Measurements from ENCODE around the gene BTBD8.
"Not testable (repeated sequence)": the region's sequence is repeated elsewhere in the genome, so short reads cannot be mapped to it uniquely, and the experiment has no call there.

BTBD8 gene

GRCh38 chr1:92080128-92080985 lies at the start of gene BTBD8:
BTBD8 (plus strand) TSS chr1:92080345; CDS start chr1:92080572, 227 bp downstream.
- DNase-seq = peak; percentile 86

- DNase-seq = peak; percentile 39
Measured at GRCh38 chr1:92030656-92031107, 49.5 kb upstream of the BTBD8 start.

- no peak for DNase-seq
Measured at GRCh38 chr1:92031281-92032110, 48.6 kb upstream of the BTBD8 start.

GRCh38 chr1:92037400-92037799 lies 42.7 kb upstream of the BTBD8 start:
- no peak for DNase-seq

- DNase-seq = no peak
Measured at GRCh38 chr1:92038695-92039346, 41.3 kb upstream of the BTBD8 start.

GRCh38 chr1:92040971-92041370 lies 39.2 kb upstream of the BTBD8 start:
- no peak for DNase-seq

- no peak for DNase-seq
Measured at GRCh38 chr1:92043621-92044020, 36.5 kb upstream of the BTBD8 start.

GRCh38 chr1:92045766-92046495 lies 34.2 kb upstream of the BTBD8 start:
- no peak for DNase-seq

- DNase-seq = no peak
Measured at GRCh38 chr1:92051948-92052347, 28.2 kb upstream of the BTBD8 start.

- no peak for DNase-seq
Measured at GRCh38 chr1:92065042-92065441, 15.1 kb upstream of the BTBD8 start.

- DNase-seq = no peak
Measured at GRCh38 chr1:92066321-92066720, 13.8 kb upstream of the BTBD8 start.

GRCh38 chr1:92070892-92071291 lies 9.3 kb upstream of the BTBD8 start:
- no peak for DNase-seq

- not testable (repeated sequence) for DNase-seq
Measured at GRCh38 chr1:92074446-92074845, 5.7 kb upstream of the BTBD8 start.

GRCh38 chr1:92075311-92075710 lies 4.8 kb upstream of the BTBD8 start, which contains the start of gene SETSIP:
SETSIP (minus strand) TSS chr1:92075411; CDS start chr1:92075411, 0 bp downstream.
- no peak for DNase-seq

- DNase-seq = no peak
Measured at GRCh38 chr1:92076363-92076762, 3.8 kb upstream of the BTBD8 start.

- not testable (repeated sequence) for DNase-seq
Measured at GRCh38 chr1:92078077-92078476, 2.1 kb upstream of the BTBD8 start.

GRCh38 chr1:92079441-92079840 lies 704 bp upstream of the BTBD8 start:
- no peak for DNase-seq

GRCh38 chr1:92081031-92081430 lies 886 bp downstream of the BTBD8 start:
- no peak for DNase-seq

GRCh38 chr1:92084651-92085050 lies 4.5 kb downstream of the BTBD8 start:
- no peak for DNase-seq

GRCh38 chr1:92085727-92086126 lies 5.6 kb downstream of the BTBD8 start:
- no peak for DNase-seq

- DNase-seq = no peak
Measured at GRCh38 chr1:92087542-92087941, 7.4 kb downstream of the BTBD8 start.

- DNase-seq = no peak
Measured at GRCh38 chr1:92091625-92092024, 11.5 kb downstream of the BTBD8 start.
